GM21526 (cell line): Measurements from ENCODE around the gene PKD2L1.
"Not testable (repeated sequence)": the region's sequence is repeated elsewhere in the genome, so short reads cannot be mapped to it uniquely, and the experiment has no call there.

Experiments used
- ATAC-seq: cut with Tn5 transposase; IDR thresholded peaks from one replicate; pipeline ENCODE4 v1.9.1; 2021; ENCODE audit warnings: moderate library complexity; ENCODE audit not compliant: unreplicated experiment, low FRiP score

PKD2L1 gene

DNA sequence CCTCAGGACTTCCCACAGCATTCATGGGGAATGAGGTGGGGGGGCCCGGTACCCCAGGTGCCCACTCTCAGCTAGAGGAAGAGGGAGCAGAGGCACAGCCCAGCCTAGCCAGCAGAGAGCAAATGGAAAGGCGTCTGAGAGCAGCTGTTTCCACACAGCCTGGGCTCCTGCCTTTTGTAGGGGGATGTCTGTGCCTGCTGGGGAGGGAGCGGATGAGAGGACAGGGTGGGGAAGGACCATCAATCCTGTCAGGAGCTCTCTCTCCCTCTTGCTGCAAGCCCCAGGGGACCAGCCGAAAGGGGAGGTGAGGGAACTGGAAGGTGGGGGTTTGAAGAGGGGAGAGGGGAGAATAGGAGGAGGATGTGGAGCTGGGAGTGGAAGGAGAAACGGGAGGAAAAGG lies at the start of gene PKD2L1:
TSS of gene PKD2L1 (minus strand) at position 150 of the 400 bp plus-strand sequence. CDS start at position 25, 125 bp downstream.
- ATAC-seq, result no peak

DNA sequence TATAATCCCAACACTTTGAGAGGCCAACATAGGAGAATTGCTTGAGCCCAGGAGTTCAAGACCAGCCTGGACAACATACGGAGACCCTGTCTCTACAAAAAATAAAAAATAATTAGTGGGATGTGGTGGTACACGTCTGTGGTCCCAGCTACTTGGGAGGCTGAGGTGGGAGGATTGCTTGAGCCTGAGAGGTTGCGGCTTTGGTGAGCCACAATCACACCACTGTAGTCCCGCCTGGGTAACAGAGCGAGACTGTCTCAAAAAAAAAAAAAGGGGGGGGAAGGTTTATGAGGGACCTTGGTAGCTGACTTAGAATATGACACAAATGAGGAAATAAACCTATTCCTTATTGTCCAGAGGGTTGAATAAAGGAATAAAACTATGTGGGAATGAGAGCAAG lies 47.8 kb upstream of the PKD2L1 start:
- no peak for ATAC-seq

DNA sequence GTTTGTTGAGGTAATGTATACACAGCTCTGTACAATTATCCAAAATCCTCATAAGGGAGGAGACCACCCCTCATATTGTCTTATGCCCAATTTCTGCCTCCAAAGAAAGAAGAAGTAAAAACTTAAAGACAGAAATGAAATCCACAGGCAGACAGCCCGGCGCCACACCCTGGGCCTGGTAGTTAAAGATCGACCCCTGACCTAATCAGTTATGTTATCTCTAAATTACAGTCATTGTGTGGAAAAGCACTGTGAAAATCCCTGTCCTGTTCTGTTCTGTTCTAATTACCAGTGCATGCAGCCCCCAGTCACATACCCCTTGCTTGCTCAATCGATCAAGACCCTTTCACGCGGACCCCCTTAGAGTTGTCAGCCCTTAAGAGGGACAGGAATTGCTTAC lies 46.6 kb upstream of the PKD2L1 start:
- ATAC-seq, result not testable (repeated sequence)

DNA sequence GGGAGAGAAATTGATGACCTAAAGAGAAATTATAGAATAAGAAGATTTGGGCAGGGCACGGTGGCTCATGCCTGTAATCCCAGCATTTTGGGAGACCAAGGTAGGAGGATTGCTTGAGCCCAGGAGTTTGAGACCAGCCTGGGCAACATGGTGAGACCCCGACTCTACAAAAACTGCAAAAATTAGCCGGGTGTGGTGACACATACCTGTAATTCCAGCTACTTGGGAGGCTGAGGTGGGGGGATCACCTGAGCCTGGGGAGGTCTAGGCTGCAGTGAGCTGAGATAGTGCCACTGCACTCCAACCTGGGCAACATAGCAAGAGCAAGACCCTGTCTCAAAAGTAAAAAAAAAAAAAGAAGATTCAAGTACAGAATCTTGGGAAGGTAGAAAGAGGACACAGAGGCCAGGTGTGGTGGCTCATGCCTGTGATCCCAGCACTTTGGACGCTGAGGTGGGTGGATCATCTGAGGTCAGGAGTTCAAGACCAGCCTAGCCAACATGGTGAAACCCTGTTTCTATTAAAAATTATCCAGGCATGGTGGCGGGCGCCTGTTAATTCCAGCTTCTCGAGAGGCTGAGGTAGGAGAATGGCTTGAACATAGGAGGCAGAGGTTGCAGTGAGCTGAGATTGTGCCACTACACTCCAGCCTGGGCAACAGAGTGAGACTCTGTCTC lies 44.8 kb upstream of the PKD2L1 start:
- not testable (repeated sequence) for ATAC-seq

DNA sequence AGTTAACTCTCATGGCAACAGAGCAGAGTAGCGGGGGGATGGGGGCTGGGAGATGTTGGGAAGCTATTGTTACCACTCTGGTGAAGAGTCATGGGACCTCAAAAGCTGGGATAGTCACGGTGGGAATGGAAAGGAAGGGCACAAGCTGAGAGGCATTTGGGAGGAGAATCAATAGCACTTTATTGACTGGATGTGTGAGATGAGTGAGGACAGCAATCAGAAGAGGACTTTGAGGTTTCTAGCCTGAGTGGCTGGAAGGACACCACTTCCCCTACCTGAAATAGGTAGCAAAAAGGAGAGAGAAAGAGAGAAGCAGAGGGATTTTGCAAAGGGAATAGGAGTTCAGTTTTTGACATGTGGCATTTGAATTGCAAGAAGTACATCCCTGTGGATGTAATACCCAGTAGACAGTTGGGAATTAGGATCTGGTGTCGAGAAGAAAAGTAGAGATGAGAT lies 44.2 kb upstream of the PKD2L1 start:
- ATAC-seq, result no peak

DNA sequence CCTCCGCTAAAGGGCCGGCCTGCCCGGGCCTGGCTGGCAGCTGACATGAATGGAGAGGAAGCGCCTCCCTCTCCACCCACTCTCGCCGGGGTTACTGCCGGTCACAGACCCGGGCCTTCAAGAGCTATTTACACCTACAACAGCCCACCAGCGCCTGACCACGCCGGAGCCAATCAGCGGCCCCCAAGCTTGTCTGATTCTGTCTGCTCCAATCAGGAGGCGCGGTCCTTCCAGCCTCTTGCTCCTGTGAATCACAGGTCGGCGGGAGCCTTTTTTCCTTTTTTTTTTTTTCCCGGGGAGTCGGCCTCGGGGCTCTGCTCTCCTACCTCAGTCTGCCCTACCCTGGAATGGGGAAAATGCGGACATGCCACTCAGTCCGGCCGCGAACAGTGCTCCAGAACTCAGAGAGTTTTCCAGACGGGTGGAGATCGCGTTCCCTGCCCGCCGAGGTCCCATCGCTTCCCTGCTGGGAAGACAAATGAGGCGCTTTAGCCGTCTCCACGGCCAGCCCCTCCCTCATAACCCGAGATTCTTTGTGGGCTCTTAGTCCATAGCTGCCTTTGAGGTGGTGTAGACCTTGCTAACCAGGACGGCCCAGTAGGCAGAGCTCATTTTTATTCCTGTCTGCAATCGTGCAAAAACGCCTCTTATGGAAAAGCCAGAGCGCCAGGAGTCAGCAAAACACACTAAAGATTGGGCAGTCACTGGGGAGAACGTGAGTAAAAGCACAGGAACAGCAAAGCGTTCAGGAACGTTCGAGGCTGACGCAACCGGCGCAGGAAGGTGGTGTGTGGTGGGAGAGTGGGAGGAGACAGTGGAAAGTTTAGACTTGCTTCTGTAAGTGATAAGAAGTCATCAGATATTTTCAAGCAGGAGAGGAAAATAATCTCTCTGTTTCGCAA lies 43.5 kb upstream of the PKD2L1 start:
- peak; percentile 92 for ATAC-seq

DNA sequence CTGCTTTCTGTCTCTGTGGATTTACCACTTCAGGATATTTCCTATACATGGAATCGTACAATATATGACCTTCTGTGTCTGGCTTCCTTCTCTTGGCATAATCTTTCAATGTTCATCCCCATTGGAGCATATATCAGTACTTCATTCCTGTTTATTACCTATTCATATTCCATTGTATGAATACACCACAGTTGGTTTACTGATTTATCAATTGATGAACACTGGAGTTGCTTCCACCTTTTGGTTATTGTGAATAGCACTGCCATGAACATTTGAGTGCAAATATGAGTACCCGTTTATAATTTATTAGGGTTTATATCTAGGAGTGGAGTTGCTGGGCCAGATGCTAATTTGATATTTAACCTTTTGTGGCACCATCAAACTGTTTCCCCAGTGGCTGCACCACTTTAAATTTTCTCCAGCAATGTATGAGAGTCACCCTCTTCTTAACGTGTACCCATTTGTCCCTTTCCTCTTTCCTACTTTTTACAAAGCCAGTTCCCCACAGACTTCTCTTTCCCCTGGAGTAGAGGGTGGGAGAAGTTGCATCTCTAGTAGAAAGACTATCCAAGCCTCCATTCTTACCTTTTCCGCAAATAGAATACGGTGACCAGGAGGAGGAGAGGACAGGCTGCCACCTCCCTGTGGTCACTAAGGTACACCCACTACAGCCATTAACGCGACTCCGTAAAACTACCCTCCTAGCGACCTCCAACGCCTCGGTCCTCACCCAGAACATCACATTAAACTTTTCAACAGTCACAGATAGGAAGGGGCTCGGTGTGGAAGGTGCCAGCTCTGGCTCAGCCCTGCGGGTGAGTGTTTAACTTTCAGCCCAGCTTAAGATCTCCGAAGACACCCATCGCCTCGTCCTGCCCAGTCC lies 42.6 kb upstream of the PKD2L1 start:
- ATAC-seq, result no peak

DNA sequence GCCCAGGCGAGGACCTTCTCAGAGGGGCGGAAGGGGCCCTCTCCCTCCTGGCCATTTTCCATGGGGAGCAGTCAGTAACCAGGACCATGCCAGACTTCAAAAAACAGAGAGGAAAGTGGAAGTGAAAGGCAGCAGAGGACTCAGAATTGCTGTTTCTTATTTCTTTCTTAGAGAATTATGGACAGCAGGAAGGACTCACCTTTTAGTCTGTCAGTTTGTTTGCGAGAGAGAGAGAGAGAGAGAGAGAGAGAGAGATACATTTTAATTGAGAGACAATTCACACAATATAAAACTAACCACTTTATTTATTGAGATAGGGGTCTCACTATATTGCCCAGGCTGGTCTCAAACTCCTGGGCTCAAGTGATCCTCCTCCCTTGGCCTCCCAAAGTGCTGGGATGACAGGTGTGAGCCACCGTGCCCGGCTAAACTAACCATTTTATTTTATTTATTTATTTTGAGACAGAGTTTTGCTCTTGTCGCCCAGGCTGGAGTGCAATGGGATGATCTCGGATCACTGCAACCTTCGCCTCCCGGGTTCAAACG lies 41.5 kb upstream of the PKD2L1 start:
- ATAC-seq, result no peak

DNA sequence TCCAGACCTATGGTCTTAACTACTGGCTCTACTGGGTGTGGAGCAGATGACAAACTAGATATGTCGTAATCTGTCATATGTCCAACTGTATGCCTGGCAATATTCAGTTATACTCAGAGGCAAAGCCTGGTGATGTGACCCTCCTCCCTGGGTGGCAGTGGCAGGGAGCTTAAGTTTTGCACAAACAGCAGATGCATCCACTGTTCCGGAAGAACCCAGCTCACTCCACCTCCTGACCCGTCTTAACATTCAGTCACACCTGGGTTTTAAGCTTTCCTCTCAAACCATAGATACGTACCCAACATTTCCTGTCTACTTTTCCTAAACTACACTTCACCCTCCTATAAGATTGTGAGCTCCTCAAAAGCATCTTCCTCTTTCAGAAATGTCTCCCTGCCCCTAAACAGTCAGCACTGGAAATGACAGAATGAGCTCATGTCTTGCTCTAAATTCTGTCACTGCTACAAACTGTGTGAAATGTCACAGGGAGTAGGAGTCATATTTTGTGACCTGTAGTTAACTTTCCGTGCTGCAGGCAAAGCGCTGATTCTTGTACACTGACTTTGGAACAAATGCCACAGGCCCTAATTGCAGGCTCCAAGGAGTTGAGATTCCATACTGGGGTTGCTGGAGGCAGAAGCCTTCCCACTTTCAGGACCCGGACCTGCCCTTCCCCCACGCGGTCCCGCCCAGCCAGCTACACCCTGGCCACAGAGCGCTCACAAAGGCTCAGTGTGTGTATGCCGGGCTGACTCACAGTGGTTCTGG lies 40.9 kb upstream of the PKD2L1 start:
- ATAC-seq, result no peak

DNA sequence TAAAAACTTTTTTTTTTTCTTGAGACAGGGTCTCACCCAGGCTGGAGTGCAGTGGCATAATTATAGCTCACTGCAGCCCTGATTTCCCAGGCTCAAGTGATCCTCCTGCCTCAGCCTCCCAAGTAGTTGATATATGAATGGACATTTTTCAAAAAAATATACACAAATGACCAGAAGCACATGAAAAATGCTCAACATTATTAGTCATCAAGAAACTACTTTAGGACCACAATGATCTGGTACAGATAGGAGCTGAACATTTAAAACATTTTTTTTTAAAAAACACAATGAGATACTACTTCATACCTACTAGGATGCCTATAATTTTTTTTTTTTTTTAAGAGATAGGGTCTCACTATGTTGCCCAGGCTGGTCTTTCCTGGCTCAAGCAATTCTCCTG lies 38.7 kb upstream of the PKD2L1 start:
- no peak for ATAC-seq

DNA sequence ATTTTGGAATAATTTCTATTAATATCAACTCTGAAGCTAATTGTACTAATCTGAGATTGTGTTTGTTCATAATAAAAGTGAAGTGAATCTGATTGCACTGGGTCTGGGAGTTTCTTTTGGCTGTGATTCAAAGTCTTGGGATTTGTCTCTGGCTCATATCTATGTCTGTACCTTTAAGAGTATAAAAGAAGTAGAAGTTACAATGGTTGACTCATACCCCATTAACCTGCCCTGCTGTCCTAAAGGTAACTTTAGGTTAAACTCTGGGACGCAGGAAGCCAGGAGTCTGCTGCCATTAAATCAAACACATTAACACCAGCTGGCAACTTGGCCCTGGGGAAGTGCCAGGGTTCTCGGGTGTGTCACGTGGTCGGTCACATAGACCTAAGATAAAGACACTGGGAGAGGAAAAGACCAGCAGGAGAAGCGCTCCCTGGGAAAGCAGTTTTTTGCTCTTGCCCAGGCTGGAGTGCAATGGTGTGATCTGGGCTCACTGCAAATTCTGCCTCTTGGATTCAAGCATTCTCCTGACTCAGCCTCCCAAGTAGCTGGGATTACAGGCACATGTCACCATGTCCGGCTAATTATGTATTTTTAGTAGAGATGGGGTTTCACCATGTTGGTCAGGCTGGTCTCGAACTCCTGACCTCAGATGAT lies 34.8 kb upstream of the PKD2L1 start:
- no peak for ATAC-seq

DNA sequence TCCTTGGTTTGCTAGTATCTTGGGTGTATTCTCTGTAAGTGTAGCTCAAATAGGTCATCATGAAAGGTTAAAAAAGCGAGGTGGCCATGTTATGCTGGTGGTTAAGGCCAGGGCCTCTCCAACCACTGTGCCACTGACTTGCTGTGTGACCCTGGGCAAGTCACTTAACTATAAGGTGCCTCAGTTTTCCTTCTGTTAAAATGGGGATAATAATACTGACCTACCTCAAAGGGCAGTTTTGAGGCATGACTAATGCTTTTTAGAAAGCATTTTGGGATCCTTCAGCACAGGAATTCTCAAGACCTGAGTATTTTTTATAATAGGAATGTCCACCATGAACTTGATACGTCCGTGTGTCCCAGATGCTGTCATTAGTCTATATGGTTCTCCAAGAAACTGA lies 34.1 kb upstream of the PKD2L1 start:
- ATAC-seq, result no peak

DNA sequence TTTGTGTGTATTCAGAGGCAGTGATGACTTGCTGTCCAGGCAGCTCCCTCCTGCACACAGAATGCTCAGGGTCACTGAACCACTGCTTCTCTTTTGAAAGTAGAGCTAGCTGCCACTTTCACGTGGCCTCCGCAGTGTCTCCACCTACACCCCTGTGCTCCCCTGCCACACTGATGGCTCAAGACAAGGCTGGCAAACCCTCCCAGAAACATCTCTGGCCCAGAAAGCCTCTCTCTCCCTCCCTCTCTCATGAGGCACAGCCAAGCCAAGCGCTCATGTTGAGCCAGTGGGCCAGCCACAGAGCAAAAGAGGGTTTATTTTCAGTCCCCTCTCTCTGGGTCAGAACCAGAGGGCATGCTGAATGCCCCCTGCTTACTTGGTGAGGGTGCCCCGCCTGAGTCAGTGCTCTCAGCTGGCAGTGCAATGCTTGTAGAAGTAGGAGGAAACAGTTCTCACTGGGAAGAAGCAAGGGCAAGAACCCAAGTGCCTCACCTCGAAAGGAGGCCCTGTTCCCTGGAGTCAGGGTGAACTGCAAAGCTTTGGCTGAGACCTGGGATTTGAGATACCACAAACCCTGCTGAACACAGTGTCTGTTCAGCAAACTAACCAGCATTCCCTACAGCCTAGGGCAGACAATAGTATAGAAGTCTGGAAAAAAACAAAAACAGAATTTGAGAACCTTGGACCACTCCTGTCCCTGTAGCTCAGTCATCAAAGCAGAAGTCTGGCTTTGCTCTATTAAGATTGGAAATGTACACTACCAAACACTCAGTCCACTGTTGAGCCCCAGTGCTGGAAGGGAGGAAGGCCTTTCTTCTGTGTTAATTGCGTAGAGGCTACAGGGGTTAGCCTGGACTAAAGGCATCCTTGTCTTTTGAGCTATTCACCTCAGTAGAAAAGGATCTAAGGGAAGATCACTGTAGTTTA lies 32.8 kb upstream of the PKD2L1 start:
- ATAC-seq, result no peak

DNA sequence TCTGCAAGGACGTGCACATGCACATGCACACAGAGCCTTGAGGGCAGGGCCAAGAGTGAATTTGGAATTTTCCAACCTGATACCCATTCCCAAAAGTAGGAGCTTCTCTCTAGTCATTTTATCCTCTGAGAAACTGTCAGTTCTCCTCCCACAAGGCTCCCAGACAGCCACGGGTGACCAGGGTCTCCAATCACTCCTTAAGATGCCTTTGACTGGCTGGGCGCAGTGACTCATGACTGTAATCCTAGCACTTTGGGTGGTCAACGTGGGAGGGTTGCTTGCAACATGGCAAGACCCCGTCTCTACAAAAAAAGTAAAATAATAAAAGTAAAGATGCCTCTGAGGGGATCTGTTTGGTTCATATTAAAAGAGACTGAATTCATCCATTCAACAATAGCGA lies 30.2 kb upstream of the PKD2L1 start:
- no peak for ATAC-seq

DNA sequence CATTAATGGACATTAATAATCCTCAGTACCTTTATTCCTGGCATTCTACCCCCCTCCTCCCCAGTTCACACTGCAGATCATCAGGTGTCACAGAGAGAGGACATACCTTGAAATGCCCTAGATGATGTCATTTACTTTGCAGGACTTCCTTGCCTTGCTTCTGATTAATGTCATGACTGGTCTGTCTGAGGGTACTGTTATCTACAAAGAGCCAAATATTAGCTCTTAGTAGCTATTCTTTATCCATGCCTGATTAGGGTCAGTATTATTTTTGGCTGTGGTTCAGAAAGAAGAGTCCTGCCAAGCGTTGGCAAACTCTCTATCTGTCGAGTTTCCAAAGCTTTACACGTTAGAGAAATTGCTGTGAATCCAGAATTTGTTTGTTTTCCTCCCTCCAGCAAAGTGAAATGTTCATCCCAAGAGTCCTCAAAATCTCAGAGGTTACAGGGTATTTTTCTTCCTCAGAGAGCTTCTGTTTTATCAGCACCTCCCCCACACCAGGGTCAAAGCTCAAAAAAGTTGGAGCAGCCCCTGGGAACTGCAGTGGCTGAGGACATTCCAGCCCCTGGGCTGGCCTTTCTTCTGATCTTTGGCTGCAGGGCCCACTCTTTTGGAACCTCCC lies 29.6 kb upstream of the PKD2L1 start:
- no peak for ATAC-seq

DNA sequence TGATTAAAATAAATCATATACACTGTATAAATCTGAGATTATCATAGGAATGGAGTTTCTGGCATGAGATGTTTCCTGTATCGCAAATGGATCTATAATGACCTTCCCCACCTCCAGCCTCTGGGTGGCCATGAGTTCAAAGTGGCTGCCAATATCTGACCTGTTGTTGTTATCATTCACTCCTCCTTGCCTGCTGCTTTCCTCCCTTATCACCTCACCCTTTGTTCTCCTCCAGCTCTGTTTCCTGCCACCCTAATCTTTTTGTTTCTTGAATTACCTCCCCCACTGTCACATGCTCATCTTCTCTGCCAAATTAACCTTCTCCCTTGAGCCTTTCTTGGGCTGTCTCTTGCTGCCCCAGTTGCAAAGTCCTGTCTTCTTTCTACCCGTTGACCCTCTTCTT lies 29.0 kb upstream of the PKD2L1 start:
- no peak for ATAC-seq

DNA sequence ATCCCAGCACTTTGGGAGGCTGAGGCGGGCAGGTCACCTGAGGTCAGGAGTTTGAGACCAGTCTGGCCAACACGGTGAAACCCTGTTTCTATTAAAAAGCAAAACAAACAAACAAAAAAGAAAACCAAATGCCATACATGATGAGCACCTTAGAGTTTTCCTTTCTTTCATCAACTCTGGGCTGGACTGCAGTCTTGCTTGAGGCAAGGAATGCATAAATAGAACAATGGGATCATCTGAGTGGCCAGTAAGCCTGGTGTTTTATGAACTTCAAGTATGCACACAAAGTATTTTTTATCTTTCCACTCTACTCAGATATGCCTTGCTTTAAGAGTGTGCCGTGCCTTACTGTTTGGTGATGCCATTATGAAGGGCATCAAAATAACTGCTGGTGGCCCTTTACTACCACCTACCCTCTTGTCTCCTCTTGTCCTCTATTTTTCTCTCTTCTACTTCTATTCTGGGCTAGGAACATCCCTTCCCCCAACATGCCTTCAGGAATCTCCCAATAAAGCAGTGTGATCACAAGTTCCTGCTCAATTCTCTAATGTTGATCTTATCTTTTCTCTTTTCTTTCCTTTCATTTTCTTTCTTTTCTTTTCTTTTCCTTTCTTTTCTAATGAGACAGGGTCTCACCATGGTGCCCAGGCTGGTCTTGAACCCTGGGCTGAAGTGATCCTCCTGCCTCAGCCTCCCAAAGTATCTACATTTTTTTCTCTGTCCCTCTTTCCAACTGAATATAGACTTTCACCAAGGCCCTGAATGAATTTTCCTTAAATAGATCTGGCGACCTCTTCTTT lies 27.2 kb upstream of the PKD2L1 start:
- ATAC-seq, result no peak
